K562 (cell line): ENCODE results near the gene GUCA1A. TPM values are rescaled to one million over a fixed set of nuclear protein-coding genes. Genes with fewer than 3 reads are reported as not detected.
A peak's percentile ranks its signal among the peaks of the same experiment; 100 is the strongest.

ENCODE experiments used
- BACH1 ChIP-seq: fragments of 200-800 bp; sonication (Bioruptor generic); IDR thresholded peaks from 2 replicates; pipeline ENCODE4 v1.6.1; 2016; ENCODE audit warnings: missing genetic modification characterization, missing compliant biosample characterization
- BDP1 ChIP-seq: IDR thresholded peaks from 3 replicates; pipeline ENCODE4 v1.6.1; 2011; ENCODE audit not compliant: insufficient read length, insufficient read depth
- CBX5 ChIP-seq: IDR thresholded peaks from 2 replicates; pipeline ENCODE4 v1.6.1; 2014; ENCODE audit warnings: low read depth, borderline replicate concordance
- CGGBP1 ChIP-seq: fragments of 250-450 bp; sonication (Bioruptor Pico); IDR thresholded peaks from 2 replicates; pipeline ENCODE4 v1.9.0; 2021; ENCODE audit warnings: mild to moderate bottlenecking
- CREM ChIP-seq: IDR thresholded peaks from 2 replicates; pipeline ENCODE4 v1.6.1; 2014; ENCODE audit warnings: antibody characterized with exemption, low read depth
- E2F5 ChIP-seq: sonication (generic); formaldehyde crosslinking; IDR thresholded peaks from 2 replicates; pipeline ENCODE4 v1.8.0; 2022; ENCODE audit warnings: mild to moderate bottlenecking, missing genetic modification reagents
- ELF2 ChIP-seq: fragments of 250-450 bp; sonication (Bioruptor Pico); IDR thresholded peaks from 2 replicates; pipeline ENCODE4 v1.5.0; 2021; ENCODE audit warnings: mild to moderate bottlenecking
- KAT8 ChIP-seq: fragments of 450-650 bp; IDR thresholded peaks from 2 replicates; pipeline ENCODE4 v1.6.1; 2016; ENCODE audit warnings: low read depth, mild to moderate bottlenecking
- KLF10 ChIP-seq: fragments of 250-450 bp; sonication (Bioruptor Pico); IDR thresholded peaks from 2 replicates; pipeline ENCODE4 v1.6.1; 2021; ENCODE audit warnings: matching md5 sums
- MAFF ChIP-seq: IDR thresholded peaks from 2 replicates; pipeline ENCODE4 v1.6.1; 2012; ENCODE audit warnings: low read length, improper control_type of control experiment
- MEF2A ChIP-seq: IDR thresholded peaks from 2 replicates; pipeline ENCODE4 v1.6.1; 2011; ENCODE audit warnings: low read depth, mild to moderate bottlenecking, low read length, moderate library complexity; ENCODE audit not compliant: control insufficient read depth
- MYNN ChIP-seq, 2 experiments: sonication (generic); formaldehyde crosslinking in 1 of 2; IDR thresholded peaks; 2 replicates each; pipeline versions ENCODE4 v1.5.0 to v1.6.1; 2016 to 2020; ENCODE audit warnings: antibody characterized with exemption in 1 of 2, missing genetic modification reagents in 1 of 2
- NBN ChIP-seq: fragments of 450-650 bp; IDR thresholded peaks from 2 replicates; pipeline ENCODE4 v1.6.1; 2016; ENCODE audit warnings: low read depth, mild to moderate bottlenecking
- RFX1 ChIP-seq: fragments of 450-650 bp; IDR thresholded peaks from 2 replicates; pipeline ENCODE4 v1.6.1; 2016; ENCODE audit warnings: mild to moderate bottlenecking, moderate library complexity
- RHOXF2B ChIP-seq: fragments of 250-450 bp; sonication (Bioruptor Pico); conservative IDR thresholded peaks from 2 replicates; pipeline ENCODE4 v1.5.1; 2021
- RUNX1 ChIP-seq: sonication (generic); IDR thresholded peaks from 2 replicates; pipeline ENCODE4 v1.6.1; 2016; ENCODE audit warnings: antibody characterized with exemption, low read depth
- SRSF1 ChIP-seq: fragments of 200-400 bp; formaldehyde crosslinking; IDR thresholded peaks from 2 replicates; pipeline ENCODE4 v1.6.1; 2017; ENCODE audit warnings: mild to moderate bottlenecking, low read depth, low read length, moderate library complexity
- TEAD4 ChIP-seq, 2 experiments: sonication (generic) in 1 of 2; formaldehyde crosslinking in 1 of 2; IDR thresholded peaks; 2 replicates each; pipeline versions ENCODE4 v1.6.1 to v1.8.0; 2012 to 2022; ENCODE audit warnings: borderline replicate concordance in 1 of 2, inconsistent platforms in 1 of 2, low read length in 1 of 2, mild to moderate bottlenecking in 1 of 2, missing genetic modification reagents in 1 of 2
- ZC3H11A ChIP-seq: IDR thresholded peaks from 2 replicates; pipeline ENCODE4 v1.6.1; 2012; ENCODE audit warnings: low read depth, low read length, improper control_type of control experiment
- ZNF143 ChIP-seq: sonication (generic); formaldehyde crosslinking; IDR thresholded peaks from 2 replicates; pipeline ENCODE4 v1.9.0; 2022; ENCODE audit warnings: mild to moderate bottlenecking, missing genetic modification reagents
- ZNF217 ChIP-seq: sonication (generic); formaldehyde crosslinking; IDR thresholded peaks from 2 replicates; pipeline ENCODE4 v1.8.0; 2022; ENCODE audit warnings: mild to moderate bottlenecking, missing genetic modification reagents
- ZNF398 ChIP-seq: fragments of 250-450 bp; sonication (Bioruptor Pico); IDR thresholded peaks from 2 replicates; pipeline ENCODE4 v1.8.0; 2021; ENCODE audit warnings: moderate library complexity, mild to moderate bottlenecking, inconsistent platforms
- ZNF717 ChIP-seq: fragments of 250-450 bp; sonication (Bioruptor Pico); IDR thresholded peaks from 2 replicates; pipeline ENCODE4 v1.5.0; 2021
- polyA plus RNA-seq, 8 experiments: library from polyadenylated mRNA; depleted of rRNA in 4 of 8; stranded (reverse) in 5 of 8; unstranded in 3 of 8; fragments of >200 nt; fragmentation: Nextera tagmentation in 2 of 8; fragmentation: Illumina TruSeq in 1 of 8; extraction: Ambion mirVana in 2 of 8; extraction: Trizol in 1 of 8; gene quantifications; 2 replicates each; pipeline versions ENCODE4 v1.2.1 to v1.2.3, GENCODE V29; 2011 to 2014; ENCODE audit warnings: inconsistent platforms in 1 of 8, missing spikeins in 1 of 8
- total RNA-seq, 7 experiments: library from RNA; depleted of rRNA in 6 of 7; stranded (reverse); fragments of >200 nt in 6 of 7; fragmentation: Illumina TruSeq in 2 of 7; extraction: Trizol in 2 of 7; gene quantifications; 2 replicates each; pipeline versions ENCODE4 v1.2.1 to v1.2.3, GENCODE V29; 2011 to 2021; ENCODE audit warnings: low replicate concordance in 1 of 7
- TF ChIP-seq, protein P1 (sequence below): fragments of 450-650 bp; IDR thresholded peaks from 2 replicates; pipeline ENCODE4 v1.7.0; 2016; ENCODE audit warnings: borderline replicate concordance

The GUCA1A gene
- total and polyA plus RNA-seq, 9 of the 15 experiments (the other 6 are each of a cell fraction or from before 2014, with no cell fraction given), result not detected

DNA sequence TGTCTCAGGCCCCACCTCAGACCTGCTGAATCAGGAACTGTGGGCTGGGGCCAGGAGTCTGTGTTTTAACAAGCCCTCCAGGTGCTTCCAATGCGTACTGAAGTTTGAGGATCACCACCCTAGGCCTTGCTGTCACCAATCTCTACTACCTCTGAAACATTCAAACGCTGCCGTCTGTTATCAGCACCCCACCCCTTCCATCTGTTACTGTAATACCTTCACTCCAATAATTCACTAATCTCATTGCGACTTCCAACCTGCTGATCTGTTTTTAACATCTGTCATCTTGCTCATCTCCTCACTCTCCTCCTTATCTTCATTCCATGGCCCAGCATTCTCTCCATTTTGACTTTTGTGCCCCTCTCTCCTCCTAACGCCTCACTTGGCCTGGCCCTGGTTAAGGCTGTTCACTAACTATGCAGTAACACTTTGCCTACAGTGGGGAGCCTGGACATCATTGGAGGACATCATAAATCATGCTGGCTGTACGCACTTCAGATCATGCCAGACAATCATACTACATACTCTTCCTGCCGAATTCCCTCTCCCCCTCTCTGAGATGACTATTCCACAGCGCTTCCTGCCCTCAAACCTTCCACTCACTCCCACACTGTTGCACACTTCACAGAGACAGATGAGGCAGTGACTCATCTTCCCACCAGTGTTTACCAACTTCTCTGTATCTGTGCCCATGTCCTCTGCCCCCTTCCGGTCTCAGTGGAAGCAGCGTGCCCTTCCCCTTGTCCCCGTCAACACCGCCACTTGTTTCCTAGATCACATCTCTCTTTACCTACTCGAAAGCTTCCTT lies 24.6 kb downstream of the GUCA1A start (continued):
- TF ChIP-seq ZNF398 (CRISPR knock-in tag) (no peak), ZNF717 (CRISPR knock-in tag) (no peak), BACH1 (tag) (peak; percentile 34; the same call in 1 of the 2 replicates), RHOXF2B (no peak), CREM (peak; percentile 42; the same call in 1 of the 2 replicates), TEAD4 (IDR thresholded peaks at IDR 0.05; ENCODE audit: low read length) (peak; percentile 99), TEAD4 (CRISPR knock-in tag; IDR thresholded peaks at IDR 0.05; ENCODE audit: borderline replicate concordance) (no peak), ZNF217 (CRISPR knock-in tag) (0 out of 2 replicates have a peak, but pooled peaks have one; percentile 70), CGGBP1 (no peak), MAFF (peak; percentile 6; the same call in 1 of the 2 replicates), ZC3H11A (no peak), E2F5 (CRISPR knock-in tag) (no peak), KAT8 (peak; percentile 12; the same call in 1 of the 2 replicates), KLF10 (CRISPR knock-in tag) (no peak), BDP1 (no peak), CBX5 (peak; percentile 62), ELF2 (CRISPR knock-in tag) (no peak), MEF2A (peak; percentile 57; the same call in 1 of the 2 replicates), NBN (peak; percentile 99), ZNF143 (CRISPR knock-in tag) (no peak), MYNN (IDR thresholded peaks at IDR 0.05) (peak; percentile 87), MYNN (CRISPR knock-in tag; IDR thresholded peaks at IDR 0.05) (no peak), RUNX1 (no peak), RFX1 (no peak), SRSF1 (no peak)
- TF ChIP-seq, protein P1, sequence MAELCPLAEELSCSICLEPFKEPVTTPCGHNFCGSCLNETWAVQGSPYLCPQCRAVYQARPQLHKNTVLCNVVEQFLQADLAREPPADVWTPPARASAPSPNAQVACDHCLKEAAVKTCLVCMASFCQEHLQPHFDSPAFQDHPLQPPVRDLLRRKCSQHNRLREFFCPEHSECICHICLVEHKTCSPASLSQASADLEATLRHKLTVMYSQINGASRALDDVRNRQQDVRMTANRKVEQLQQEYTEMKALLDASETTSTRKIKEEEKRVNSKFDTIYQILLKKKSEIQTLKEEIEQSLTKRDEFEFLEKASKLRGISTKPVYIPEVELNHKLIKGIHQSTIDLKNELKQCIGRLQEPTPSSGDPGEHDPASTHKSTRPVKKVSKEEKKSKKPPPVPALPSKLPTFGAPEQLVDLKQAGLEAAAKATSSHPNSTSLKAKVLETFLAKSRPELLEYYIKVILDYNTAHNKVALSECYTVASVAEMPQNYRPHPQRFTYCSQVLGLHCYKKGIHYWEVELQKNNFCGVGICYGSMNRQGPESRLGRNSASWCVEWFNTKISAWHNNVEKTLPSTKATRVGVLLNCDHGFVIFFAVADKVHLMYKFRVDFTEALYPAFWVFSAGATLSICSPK, result peak; percentile 85; the same call in 1 of the 2 replicates
